ENCODE measurements around the gene NLRP4.

GRCh38 chr19:55812449-55812848, 23.9 kb upstream of the NLRP4 start:
- TF ChIP-seq GATA3 (IDR thresholded peaks at IDR 0.05; ENCODE audit: low read depth, low read length): no peak
- no peak for TF ChIP-seq GATA2 (IDR thresholded peaks at IDR 0.05; ENCODE audit: low read depth, low read length)
